Neutrophil (primary cell): Measurements from ENCODE around the gene RBM24.
A peak's percentile ranks its signal among the peaks of the same experiment; 100 is the strongest.

ENCODE experiments used
- H3K27ac ChIP-seq: fragments of 200-600 bp; sonication (generic); 2 replicates; pipeline ENCODE4 v1.5.1; 2016; ENCODE audit warnings: mild to moderate bottlenecking, moderate library complexity
- H3K27me3 ChIP-seq: fragments of 200-600 bp; sonication (generic); 2 replicates; pipeline ENCODE4 v1.6.0; 2016; ENCODE audit warnings: mild to moderate bottlenecking
- H3K36me3 ChIP-seq: fragments of 200-600 bp; sonication (generic); 2 replicates; pipeline ENCODE4 v1.5.1; 2017
- H3K4me1 ChIP-seq, 2 experiments: fragments of 200-600 bp in 1 of 2; sonication (generic) in 1 of 2; 1 replicate in 1 of 2; 2 replicates in 1 of 2; pipeline versions ENCODE4 v1.5.1 to v1.6.1; 2013 to 2016; ENCODE audit warnings: low read depth in 1 of 2, low read length in 1 of 2, mild to moderate bottlenecking in 1 of 2, moderate library complexity in 1 of 2; ENCODE audit not compliant: control insufficient read depth in 1 of 2, insufficient read depth in 1 of 2
- H3K4me3 ChIP-seq, 2 experiments: fragments of 200-600 bp in 1 of 2; sonication (generic) in 1 of 2; 1 replicate in 1 of 2; 2 replicates in 1 of 2; pipeline ENCODE4 v1.5.1; 2013 to 2016; ENCODE audit warnings: low read depth in 1 of 2, low read length in 1 of 2, mild to moderate bottlenecking in 1 of 2, moderate library complexity in 1 of 2
- H3K9me3 ChIP-seq: fragments of 200-600 bp; sonication (generic); 2 replicates; pipeline ENCODE4 v1.5.1; 2016
- TF ChIP-seq, protein P1 (sequence below): fragments of 200-600 bp; sonication (generic); IDR thresholded peaks from 2 replicates; pipeline ENCODE4 v1.5.1; 2016; ENCODE audit warnings: antibody characterized with exemption

Gene RBM24

GRCh38 chr6:17281100-17281496 is at the start of gene RBM24:
TSS of gene RBM24 (plus strand) at chr6:17281361. CDS start at chr6:17281582, 221 bp downstream.
- H3K27me3 ChIP-seq: peaks cover 99% of the 10 kb centered on the region
- no peak within 1 kb of the TSS for H3K27ac ChIP-seq
- TF ChIP-seq, protein P1, sequence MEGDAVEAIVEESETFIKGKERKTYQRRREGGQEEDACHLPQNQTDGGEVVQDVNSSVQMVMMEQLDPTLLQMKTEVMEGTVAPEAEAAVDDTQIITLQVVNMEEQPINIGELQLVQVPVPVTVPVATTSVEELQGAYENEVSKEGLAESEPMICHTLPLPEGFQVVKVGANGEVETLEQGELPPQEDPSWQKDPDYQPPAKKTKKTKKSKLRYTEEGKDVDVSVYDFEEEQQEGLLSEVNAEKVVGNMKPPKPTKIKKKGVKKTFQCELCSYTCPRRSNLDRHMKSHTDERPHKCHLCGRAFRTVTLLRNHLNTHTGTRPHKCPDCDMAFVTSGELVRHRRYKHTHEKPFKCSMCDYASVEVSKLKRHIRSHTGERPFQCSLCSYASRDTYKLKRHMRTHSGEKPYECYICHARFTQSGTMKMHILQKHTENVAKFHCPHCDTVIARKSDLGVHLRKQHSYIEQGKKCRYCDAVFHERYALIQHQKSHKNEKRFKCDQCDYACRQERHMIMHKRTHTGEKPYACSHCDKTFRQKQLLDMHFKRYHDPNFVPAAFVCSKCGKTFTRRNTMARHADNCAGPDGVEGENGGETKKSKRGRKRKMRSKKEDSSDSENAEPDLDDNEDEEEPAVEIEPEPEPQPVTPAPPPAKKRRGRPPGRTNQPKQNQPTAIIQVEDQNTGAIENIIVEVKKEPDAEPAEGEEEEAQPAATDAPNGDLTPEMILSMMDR: no peak

DNA sequence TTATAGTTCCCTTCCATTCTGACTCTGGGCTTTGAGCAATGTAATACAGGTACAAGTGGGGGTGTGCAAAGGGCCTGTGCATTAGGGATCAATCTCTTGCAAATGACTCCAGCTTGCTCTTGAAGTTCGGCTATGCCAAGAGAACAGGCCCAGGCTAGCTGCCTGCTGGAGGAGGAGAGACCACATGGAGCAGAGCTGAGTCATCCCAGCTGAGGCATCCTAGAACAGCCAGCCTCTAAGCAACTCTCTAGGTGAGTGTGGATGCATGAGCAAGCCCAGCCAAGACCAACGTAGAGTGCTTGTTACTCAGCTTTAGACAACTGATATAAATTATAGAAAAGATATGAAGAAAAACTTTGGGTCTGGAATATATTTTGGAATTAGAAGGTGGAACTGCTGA is 47.6 kb upstream of the RBM24 start:
- H3K4me1 ChIP-seq: no peaks in the 10 kb centered on the region
- H3K36me3 ChIP-seq: no peaks in the 10 kb centered on the region
- no peaks in the 10 kb centered on the region for H3K27me3 ChIP-seq
- no peaks in the 10 kb centered on the region for H3K9me3 ChIP-seq
- H3K27ac ChIP-seq: no peak overlapping the region
- TF ChIP-seq, protein P1: no peak
- no peak overlapping the region for H3K4me3 ChIP-seq

More at GRCh38 chr6:17281100-17281496, at the start of gene RBM24:
- no peaks in the 10 kb centered on the region for H3K36me3 ChIP-seq
- peak within 1 kb of the TSS; percentile 42 to 57 for H3K4me3 ChIP-seq
- no peaks in the 10 kb centered on the region for H3K9me3 ChIP-seq
- H3K4me1 ChIP-seq: peaks cover 6 to 19% of the 10 kb centered on the region in 2 experiments

DNA sequence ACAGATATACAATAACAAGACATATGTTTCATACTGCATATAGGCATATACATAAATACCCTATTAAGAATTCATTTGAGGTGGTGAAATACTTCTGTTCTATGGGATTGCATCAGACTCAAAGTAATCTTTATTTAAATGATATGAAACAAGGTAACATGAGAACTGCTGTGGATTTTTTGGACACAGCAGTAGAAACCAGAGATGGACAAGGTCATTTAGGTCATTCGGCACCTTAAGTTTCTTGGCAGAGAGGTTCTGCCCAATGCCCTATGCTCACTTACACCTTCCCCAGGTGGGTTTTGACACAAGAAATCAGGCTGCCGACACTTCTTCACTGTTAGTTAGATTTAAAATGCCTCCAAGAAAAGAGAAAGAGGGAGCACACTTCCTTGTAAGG is 43.9 kb upstream of the RBM24 start:
- H3K27me3 ChIP-seq: no peaks in the 10 kb centered on the region
- H3K4me3 ChIP-seq: no peak overlapping the region
- no peaks in the 10 kb centered on the region for H3K36me3 ChIP-seq
- H3K9me3 ChIP-seq: no peaks in the 10 kb centered on the region
- H3K4me1 ChIP-seq: no peaks in the 10 kb centered on the region
- TF ChIP-seq, protein P1: no peak
- H3K27ac ChIP-seq: no peak overlapping the region

GRCh38 chr6:17239260-17239659 is 41.9 kb upstream of the RBM24 start:
- TF ChIP-seq, protein P1: no peak
- Histone ChIP-seq H3K4me3 (no peak overlapping the region), H3K9me3 (no peaks in the 10 kb centered on the region), H3K27ac (no peak overlapping the region), H3K36me3 (no peaks in the 10 kb centered on the region), H3K27me3 (peaks cover 2% of the 10 kb centered on the region), H3K4me1 (no peaks in the 10 kb centered on the region)

DNA sequence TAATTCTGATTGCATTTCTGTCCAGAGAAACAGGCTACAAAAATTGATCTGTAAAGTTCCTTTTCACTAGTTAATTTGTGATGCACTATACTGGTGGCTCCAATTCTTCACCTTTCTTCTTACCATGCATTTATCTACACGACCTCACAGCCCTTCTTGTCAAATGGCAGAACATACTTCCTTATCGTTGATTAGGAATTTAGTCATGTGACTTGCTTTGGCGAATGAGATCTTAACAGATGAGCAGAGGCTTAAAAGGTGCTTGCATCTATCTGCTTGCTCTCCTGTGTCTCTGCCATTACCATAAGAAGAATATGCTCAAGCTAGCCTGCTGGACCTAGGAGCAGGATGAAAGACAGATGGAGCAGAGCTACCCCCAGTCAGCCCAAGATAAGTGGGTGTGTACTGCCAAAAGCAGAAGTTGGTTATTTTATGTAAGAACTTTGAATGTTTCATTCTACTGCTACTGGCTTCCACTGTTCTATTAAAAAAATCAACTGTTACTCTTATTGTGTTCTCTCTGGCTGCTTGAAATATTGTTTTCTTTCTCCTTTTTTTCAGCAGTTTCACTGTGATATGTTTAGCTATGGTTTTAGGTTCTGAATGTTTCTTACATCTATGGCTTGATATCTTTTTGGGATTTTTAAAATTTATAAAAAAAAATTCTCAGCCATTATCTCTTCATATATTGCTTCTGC is 40.2 kb upstream of the RBM24 start:
- TF ChIP-seq, protein P1: no peak
- no peak overlapping the region for H3K4me3 ChIP-seq
- H3K4me1 ChIP-seq: no peaks in the 10 kb centered on the region
- H3K27ac ChIP-seq: no peak overlapping the region
- peaks cover 7% of the 10 kb centered on the region for H3K27me3 ChIP-seq
- no peaks in the 10 kb centered on the region for H3K9me3 ChIP-seq
- H3K36me3 ChIP-seq: no peaks in the 10 kb centered on the region
